Measurements from ENCODE around the gene UPB1. TPM values are rescaled to one million over a fixed set of nuclear protein-coding genes. Genes with fewer than 3 reads are reported as not detected.

Gene UPB1
- total and polyA plus RNA-seq, 2 experiments from 2014 or later: 0.13 TPM; not detected in 1

DNA sequence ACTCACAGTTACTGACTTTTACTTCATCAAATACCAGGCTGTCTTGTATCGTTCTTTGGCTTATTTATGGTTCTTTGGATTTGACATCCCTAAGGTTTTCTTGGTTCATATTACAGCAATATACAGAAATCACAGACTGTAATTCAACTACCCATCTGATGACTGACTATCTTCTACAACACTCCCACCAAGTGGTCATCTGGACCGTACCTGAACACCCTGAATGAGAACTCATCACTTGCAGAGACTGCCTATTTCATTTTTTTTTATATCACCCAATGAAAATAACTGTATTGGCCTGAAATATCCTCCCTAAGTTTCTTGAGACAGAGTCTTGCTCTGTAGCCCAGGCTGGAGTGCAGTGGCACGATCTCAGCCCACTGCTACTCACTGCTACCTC lies 9.5 kb upstream of the UPB1 start:
- Histone ChIP-seq H3K36me3 (ENCODE audit: insufficient read depth) (no peaks in the 10 kb centered on the region), H4K20me1 (replicated peaks; ENCODE audit: insufficient read depth) (no peaks in the 10 kb centered on the region)
- no peak for ATAC-seq

GRCh38 chr22:24486501-24486921 lies 8.6 kb upstream of the UPB1 start:
- Histone ChIP-seq H3K4me1 (ENCODE audit: insufficient read depth) (0 out of 2 replicates have a peak, but pooled peaks cover 3% of the 10 kb centered on the region), H3K4me2 (no peak overlapping the region), H3K36me3 (ENCODE audit: insufficient read depth) (no peaks in the 10 kb centered on the region), H3K4me3 (no peak overlapping the region), H2AFZ (no peak overlapping the region), H3K27ac (ENCODE audit: low read depth) (no peak overlapping the region), H3K9me2 (ENCODE audit: insufficient read depth) (no peaks in the 10 kb centered on the region; the same call in 1 of the 2 replicates), H4K20me1 (replicated peaks; ENCODE audit: insufficient read depth) (no peaks in the 10 kb centered on the region; the same call in 1 of the 2 replicates), H3K79me2 (replicated peaks; ENCODE audit: insufficient read depth) (no peaks in the 10 kb centered on the region), H3F3A (replicated peaks; ENCODE audit: low read depth) (no peaks in the 10 kb centered on the region), H3K27me3 (ENCODE audit: insufficient read depth) (no peaks in the 10 kb centered on the region; the same call in 1 of the 2 replicates)
- H3K36me3 Mint-ChIP-seq (ENCODE audit: low read depth): no peaks in the 10 kb centered on the region
- DNase-seq (ENCODE audit: low spot score) (no peak), ATAC-seq (no peak)
- no peaks in the 10 kb centered on the region for H3K9me3 Mint-ChIP-seq
- H3K4me3 Mint-ChIP-seq: no peak overlapping the region
- peaks cover 4% of the 10 kb centered on the region; the same call in 2 of the 3 replicates for H3K4me1 Mint-ChIP-seq
- no peak overlapping the region for H3K27ac Mint-ChIP-seq
- no peaks in the 10 kb centered on the region for H3K27me3 Mint-ChIP-seq (ENCODE audit: insufficient read depth, low read depth, poor library complexity)
- no peak for TF ChIP-seq REST (IDR thresholded peaks at IDR 0.05; ENCODE audit: unreplicated experiment)
- TF ChIP-seq ZNF331 (CRISPR knock-in tag; IDR thresholded peaks at IDR 0.05; ENCODE audit: low read depth): no peak
- TF ChIP-seq, protein P1, sequence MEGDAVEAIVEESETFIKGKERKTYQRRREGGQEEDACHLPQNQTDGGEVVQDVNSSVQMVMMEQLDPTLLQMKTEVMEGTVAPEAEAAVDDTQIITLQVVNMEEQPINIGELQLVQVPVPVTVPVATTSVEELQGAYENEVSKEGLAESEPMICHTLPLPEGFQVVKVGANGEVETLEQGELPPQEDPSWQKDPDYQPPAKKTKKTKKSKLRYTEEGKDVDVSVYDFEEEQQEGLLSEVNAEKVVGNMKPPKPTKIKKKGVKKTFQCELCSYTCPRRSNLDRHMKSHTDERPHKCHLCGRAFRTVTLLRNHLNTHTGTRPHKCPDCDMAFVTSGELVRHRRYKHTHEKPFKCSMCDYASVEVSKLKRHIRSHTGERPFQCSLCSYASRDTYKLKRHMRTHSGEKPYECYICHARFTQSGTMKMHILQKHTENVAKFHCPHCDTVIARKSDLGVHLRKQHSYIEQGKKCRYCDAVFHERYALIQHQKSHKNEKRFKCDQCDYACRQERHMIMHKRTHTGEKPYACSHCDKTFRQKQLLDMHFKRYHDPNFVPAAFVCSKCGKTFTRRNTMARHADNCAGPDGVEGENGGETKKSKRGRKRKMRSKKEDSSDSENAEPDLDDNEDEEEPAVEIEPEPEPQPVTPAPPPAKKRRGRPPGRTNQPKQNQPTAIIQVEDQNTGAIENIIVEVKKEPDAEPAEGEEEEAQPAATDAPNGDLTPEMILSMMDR (conservative IDR thresholded peaks at IDR 0.05; ENCODE audit: low read depth in 2 of 2): no peak
- no peak for TF ChIP-seq EZH2phosphoT487 (IDR thresholded peaks at IDR 0.05; ENCODE audit: unreplicated experiment)
- no peak for TF ChIP-seq NANOG (IDR thresholded peaks at IDR 0.05; ENCODE audit: borderline replicate concordance)
- TF ChIP-seq EZH2 (IDR thresholded peaks at IDR 0.05; ENCODE audit: low read depth, unreplicated experiment): no peak
- TF ChIP-seq, protein P2, sequence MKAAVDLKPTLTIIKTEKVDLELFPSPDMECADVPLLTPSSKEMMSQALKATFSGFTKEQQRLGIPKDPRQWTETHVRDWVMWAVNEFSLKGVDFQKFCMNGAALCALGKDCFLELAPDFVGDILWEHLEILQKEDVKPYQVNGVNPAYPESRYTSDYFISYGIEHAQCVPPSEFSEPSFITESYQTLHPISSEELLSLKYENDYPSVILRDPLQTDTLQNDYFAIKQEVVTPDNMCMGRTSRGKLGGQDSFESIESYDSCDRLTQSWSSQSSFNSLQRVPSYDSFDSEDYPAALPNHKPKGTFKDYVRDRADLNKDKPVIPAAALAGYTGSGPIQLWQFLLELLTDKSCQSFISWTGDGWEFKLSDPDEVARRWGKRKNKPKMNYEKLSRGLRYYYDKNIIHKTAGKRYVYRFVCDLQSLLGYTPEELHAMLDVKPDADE (IDR thresholded peaks at IDR 0.05): no peak
- TF ChIP-seq ZNF114 (CRISPR knock-in tag; IDR thresholded peaks at IDR 0.05): no peak
- no peak for TF ChIP-seq POLR2AphosphoS5 (IDR thresholded peaks at IDR 0.05; ENCODE audit: low read depth)
- TF ChIP-seq JUNB (IDR thresholded peaks at IDR 0.05; ENCODE audit: unreplicated experiment): no peak
- no peak for TF ChIP-seq CREB1 (CRISPR knock-in tag; IDR thresholded peaks at IDR 0.05; ENCODE audit: low read depth)
- no peak for TF ChIP-seq STAT1 (IDR thresholded peaks at IDR 0.05; ENCODE audit: unreplicated experiment)

More for the DNA sequence above, 9.5 kb upstream of the UPB1 start:
- Mint-ChIP-seq H3K9me3 (no peaks in the 10 kb centered on the region), H3K4me3 (no peak overlapping the region), H3K4me1 (peaks cover 10% of the 10 kb centered on the region; the same call in 2 of the 3 replicates), H3K36me3 (ENCODE audit: low read depth) (no peaks in the 10 kb centered on the region), H3K27ac (no peak overlapping the region), H3K27me3 (ENCODE audit: insufficient read depth, low read depth, poor library complexity) (no peaks in the 10 kb centered on the region)
- Histone ChIP-seq H3K27me3 (ENCODE audit: insufficient read depth) (no peaks in the 10 kb centered on the region), H3K4me3 (no peak overlapping the region), H3K79me2 (replicated peaks; ENCODE audit: insufficient read depth) (no peaks in the 10 kb centered on the region), H3K4me1 (ENCODE audit: insufficient read depth) (0 out of 2 replicates have a peak, but pooled peaks cover 3% of the 10 kb centered on the region), H3K9me2 (ENCODE audit: insufficient read depth) (no peaks in the 10 kb centered on the region; the same call in 1 of the 2 replicates), H3F3A (replicated peaks; ENCODE audit: low read depth) (no peaks in the 10 kb centered on the region), H3K4me2 (no peak overlapping the region), H2AFZ (no peak overlapping the region), H3K27ac (ENCODE audit: low read depth) (no peak overlapping the region)
- DNase-seq (ENCODE audit: low spot score): no peak
- TF ChIP-seq JUNB (IDR thresholded peaks at IDR 0.05; ENCODE audit: unreplicated experiment): no peak
- TF ChIP-seq POLR2AphosphoS5 (IDR thresholded peaks at IDR 0.05; ENCODE audit: low read depth): no peak
- TF ChIP-seq, protein P1 (conservative IDR thresholded peaks at IDR 0.05; ENCODE audit: low read depth in 2 of 2): peak in 1 of 2 experiments; percentile 32; a peak in 2 of 4 replicates
- TF ChIP-seq, protein P2 (IDR thresholded peaks at IDR 0.05): no peak
